Measurements from ENCODE around the gene PTPRN2.

PTPRN2 gene

DNA sequence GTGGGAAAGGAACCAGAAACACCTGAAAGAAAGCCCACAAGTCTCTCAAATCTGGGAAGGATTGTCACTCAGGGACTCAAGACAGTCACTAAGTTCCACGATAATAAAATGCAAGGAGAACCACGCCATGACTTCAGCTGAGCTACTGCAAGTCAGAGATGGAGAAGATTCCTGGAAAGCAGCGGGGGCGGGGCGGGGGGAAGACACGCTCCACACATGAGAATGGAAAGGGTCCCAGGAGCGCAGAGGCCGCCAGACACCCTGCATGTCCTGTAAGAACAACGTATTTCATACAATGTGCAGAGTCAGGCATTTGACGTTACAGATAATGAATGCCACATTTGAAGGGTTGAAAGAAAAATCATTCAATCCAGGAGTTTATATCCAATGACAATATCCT is 448.1 kb downstream of the PTPRN2 start:
- TF ChIP-seq, protein P1, sequence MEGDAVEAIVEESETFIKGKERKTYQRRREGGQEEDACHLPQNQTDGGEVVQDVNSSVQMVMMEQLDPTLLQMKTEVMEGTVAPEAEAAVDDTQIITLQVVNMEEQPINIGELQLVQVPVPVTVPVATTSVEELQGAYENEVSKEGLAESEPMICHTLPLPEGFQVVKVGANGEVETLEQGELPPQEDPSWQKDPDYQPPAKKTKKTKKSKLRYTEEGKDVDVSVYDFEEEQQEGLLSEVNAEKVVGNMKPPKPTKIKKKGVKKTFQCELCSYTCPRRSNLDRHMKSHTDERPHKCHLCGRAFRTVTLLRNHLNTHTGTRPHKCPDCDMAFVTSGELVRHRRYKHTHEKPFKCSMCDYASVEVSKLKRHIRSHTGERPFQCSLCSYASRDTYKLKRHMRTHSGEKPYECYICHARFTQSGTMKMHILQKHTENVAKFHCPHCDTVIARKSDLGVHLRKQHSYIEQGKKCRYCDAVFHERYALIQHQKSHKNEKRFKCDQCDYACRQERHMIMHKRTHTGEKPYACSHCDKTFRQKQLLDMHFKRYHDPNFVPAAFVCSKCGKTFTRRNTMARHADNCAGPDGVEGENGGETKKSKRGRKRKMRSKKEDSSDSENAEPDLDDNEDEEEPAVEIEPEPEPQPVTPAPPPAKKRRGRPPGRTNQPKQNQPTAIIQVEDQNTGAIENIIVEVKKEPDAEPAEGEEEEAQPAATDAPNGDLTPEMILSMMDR (conservative IDR thresholded peaks at IDR 0.05; ENCODE audit: low read length), result no peak
- no peak overlapping the region for H3K4me3 ChIP-seq (ENCODE audit: low read length)
- no peak for DNase-seq (ENCODE audit: low read depth)

DNA sequence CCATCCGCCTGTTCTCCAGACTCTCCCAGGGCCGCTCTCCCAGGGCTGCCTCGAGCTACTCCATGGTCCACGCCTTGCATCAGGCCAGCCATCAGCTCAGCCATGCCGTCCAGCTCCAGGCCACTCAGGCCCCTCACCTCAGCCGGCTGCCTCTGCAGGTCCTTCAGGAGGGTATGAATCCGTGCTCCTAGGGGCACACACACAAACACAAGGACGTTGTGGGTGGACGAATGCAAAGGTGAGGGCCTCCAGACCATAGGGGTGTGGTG is 449.4 kb downstream of the PTPRN2 start:
- H3K4me3 ChIP-seq (ENCODE audit: low read length), result no peak overlapping the region
- no peak for DNase-seq (ENCODE audit: low read depth)
- TF ChIP-seq, protein P1 (conservative IDR thresholded peaks at IDR 0.05; ENCODE audit: low read length), result no peak

DNA sequence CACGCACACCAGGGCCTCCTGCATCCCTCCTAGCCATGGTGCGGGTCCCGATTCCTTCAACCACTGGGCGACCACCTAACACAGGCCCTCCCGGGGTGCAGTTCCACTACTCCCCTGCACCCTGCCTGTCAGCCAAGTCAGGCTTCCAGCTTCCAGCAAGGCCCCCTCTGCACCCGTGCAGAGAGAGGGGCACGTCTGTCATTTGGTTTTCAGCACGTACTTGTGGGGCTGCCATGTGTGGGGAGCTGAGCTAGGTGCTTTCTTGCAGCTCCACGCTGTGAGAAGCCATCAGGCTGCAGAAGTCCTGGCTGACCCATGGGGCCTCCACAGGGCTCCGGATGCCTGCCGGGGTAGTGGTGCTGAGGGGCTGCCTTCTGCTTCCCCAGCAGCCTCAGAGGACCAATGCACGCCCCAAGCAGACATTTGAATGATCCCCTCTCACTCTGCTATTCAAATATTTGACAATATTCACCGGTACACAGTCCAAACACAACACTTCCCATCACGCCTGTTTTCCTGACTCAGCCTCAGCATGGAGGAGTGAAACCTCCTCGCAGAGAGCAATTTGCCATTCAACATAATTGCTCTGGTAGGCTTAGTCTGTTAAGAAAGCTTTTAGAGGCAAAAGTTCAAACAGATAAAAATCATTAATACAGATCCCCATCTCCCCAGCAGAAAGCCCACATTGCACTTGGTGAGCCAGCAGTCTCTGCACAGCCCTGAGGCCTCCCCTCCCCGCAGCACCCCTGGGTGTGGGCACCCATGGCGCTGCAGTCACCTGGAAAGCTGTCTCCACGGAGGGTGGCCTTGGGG is 449.9 kb downstream of the PTPRN2 start:
- no peak for DNase-seq (ENCODE audit: low read depth)
- TF ChIP-seq, protein P1 (conservative IDR thresholded peaks at IDR 0.05; ENCODE audit: low read length), result no peak
- no peak overlapping the region for H3K4me3 ChIP-seq (ENCODE audit: low read length)

DNA sequence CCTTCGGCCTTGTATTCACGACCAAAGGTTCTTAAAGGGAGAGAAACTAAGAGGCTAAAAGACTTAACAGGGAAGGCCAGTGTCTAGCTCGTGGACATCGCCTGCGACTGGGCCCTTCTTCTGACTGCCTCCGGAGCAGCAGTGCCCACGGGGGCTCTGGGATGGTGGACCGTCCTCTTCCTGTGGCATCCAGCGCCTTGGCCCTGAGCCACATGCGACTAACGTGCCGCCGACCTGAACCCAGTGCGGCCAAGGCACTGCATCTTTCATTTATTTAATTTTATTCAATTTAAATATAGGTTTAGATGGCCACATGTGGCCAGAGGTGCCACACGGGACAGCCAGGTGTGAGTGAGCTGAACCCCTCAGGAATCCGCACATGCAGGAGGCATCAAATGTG is 451.7 kb downstream of the PTPRN2 start:
- no peak overlapping the region for H3K4me3 ChIP-seq (ENCODE audit: low read length)
- TF ChIP-seq, protein P1 (conservative IDR thresholded peaks at IDR 0.05; ENCODE audit: low read length), result no peak
- DNase-seq (ENCODE audit: low read depth), result no peak

DNA sequence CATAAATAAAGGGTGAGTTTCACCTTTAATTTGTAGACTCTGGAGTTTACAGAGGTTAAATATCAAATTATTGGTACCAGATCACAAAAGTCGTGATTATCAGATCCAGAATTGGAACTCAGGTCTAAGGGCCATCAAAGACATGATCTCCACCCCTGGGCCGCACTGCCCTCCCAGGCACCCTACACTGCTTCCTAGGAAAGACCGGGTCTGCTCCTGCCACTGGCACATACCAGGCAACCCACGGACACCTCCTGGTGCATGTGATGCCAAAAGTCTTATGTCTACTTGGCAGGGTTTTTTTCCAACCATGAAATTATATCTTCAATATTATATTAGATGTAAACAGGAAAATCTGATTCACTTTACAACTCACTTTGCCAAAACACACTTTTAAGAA is 452.8 kb downstream of the PTPRN2 start:
- TF ChIP-seq, protein P1 (conservative IDR thresholded peaks at IDR 0.05; ENCODE audit: low read length), result no peak
- DNase-seq (ENCODE audit: low read depth), result no peak
- no peak overlapping the region for H3K4me3 ChIP-seq (ENCODE audit: low read length)

DNA sequence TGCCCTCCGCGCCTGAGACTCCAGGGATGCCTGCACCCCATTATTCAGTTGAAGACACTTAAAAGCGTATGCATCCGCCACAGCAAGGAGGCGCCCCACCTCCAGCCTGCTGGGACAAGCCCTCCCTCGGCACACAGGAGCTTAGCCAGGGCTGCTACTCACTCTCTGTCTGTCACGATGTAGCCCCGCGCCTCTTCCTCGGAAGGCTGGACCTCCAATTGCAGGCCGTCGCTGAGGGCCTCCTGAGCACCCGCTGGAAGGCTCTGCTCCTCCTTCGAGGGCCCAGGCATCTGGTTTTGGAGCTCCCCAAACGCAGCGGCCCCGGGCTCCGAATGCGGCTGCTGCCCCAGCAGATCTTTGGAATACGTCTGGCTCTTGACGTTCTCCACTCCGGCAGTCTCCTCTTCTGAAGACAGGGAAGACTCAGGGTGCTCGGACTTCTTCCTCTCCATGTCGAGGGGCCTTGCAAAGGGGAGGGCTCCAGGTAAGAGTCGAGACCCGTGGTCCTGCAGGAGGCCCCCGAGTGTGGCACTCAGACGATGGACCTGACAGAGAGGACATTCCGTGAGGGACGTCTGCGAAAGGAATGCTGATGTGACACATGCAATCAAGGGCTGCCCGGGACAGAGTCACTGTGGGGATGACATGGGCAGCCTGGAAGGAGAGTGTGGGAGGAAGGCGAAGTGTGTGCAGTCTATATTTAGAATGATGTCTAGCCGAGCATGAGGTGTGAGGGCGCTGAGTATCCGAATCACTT is 453.9 kb downstream of the PTPRN2 start:
- no peak overlapping the region for H3K4me3 ChIP-seq (ENCODE audit: low read length)
- DNase-seq (ENCODE audit: low read depth), result no peak
- TF ChIP-seq, protein P1 (conservative IDR thresholded peaks at IDR 0.05; ENCODE audit: low read length), result no peak

DNA sequence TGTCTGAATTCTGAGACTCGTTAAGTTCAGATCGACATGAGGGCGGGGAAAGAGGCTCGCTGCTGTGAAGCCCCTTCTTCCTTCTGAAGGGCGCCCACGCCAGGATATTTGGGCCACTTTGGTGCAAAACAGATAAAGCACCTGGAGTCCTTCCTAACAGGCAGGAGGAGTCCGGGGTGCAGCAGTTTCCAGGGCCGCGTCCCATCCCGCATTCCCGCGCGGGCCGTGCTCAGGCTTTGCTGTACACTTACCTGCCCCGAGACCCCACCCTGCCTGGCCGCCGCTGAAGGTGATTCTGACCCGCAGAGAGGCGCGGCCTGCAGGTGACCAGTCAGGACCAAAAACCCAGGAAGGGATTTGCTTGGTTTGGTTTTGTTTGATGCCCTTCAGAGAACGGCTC is 454.6 kb downstream of the PTPRN2 start:
- DNase-seq (ENCODE audit: low read depth), result no peak
- TF ChIP-seq, protein P1 (conservative IDR thresholded peaks at IDR 0.05; ENCODE audit: low read length), result no peak
- H3K4me3 ChIP-seq (ENCODE audit: low read length), result no peak overlapping the region

All from AG10803 (cell line).